WTC11 (cell line): ENCODE measurements around the gene C19orf25. TPM values are rescaled to one million over a fixed set of nuclear protein-coding genes. Genes with fewer than 3 reads are reported as not detected.

Source experiments
- ATAC-seq: fragments of 200-7000 bp; cut with Tn5 transposase; 2 replicates; pipeline ENCODE4 v1.10.0; 2021; ENCODE audit warnings: mild to moderate bottlenecking, moderate library complexity
- CTCF ChIA-PET: fragments of 300-600 bp; sonication (Branson Sonifier 250); formaldehyde crosslinking; loops from one replicate; lab custom pipeline; 2021; ENCODE audit warnings: antibody characterized with exemption; lab: Charles Lee
- POLR2A ChIA-PET: fragments of 350-600 bp; sonication (Branson Sonifier 250); formaldehyde crosslinking; loops from one replicate; lab custom pipeline; 2021; ENCODE audit warnings: antibody characterized with exemption; lab: Charles Lee
- DNase-seq: peaks from one replicate; pipeline ENCODE4 v3.0.0; 2021; ENCODE audit warnings: low spot score
- H3K27ac Mint-ChIP-seq: 2 replicates; pipeline ENCODE4 v1.8.0; 2021; ENCODE audit warnings: mixed read lengths
- H3K27me3 Mint-ChIP-seq: 2 replicates; pipeline ENCODE4 v1.8.0; 2021; ENCODE audit warnings: low read depth, mild to moderate bottlenecking, moderate library complexity, mixed read lengths
- H3K36me3 Mint-ChIP-seq: 2 replicates; pipeline ENCODE4 v1.8.0; 2021; ENCODE audit warnings: mixed read lengths
- H3K4me1 Mint-ChIP-seq: 2 replicates; pipeline ENCODE4 v1.8.0; 2022; ENCODE audit warnings: mixed read lengths
- H3K4me3 Mint-ChIP-seq: 2 replicates; pipeline ENCODE4 v1.8.0; 2021; ENCODE audit warnings: mild to moderate bottlenecking, moderate library complexity, mixed read lengths
- H3K9me3 Mint-ChIP-seq: 2 replicates; pipeline ENCODE4 v1.8.0; 2021; ENCODE audit warnings: mixed read lengths
- JAZF1 ChIP-seq: fragments of 250-450 bp; sonication (Bioruptor Pico); IDR thresholded peaks from 2 replicates; pipeline ENCODE4 v1.9.0; 2021; ENCODE audit warnings: moderate library complexity, mild to moderate bottlenecking, inconsistent platforms
- JUN ChIP-seq: sonication (generic); formaldehyde crosslinking; IDR thresholded peaks from 2 replicates; pipeline ENCODE4 v1.8.0; 2023; ENCODE audit warnings: mild to moderate bottlenecking, missing genetic modification reagents
- NFYB ChIP-seq: sonication (generic); formaldehyde crosslinking; conservative IDR thresholded peaks from 2 replicates; pipeline ENCODE4 v1.8.0; 2022; ENCODE audit warnings: low read depth, missing genetic modification reagents
- PREB ChIP-seq: sonication (generic); formaldehyde crosslinking; IDR thresholded peaks from 2 replicates; pipeline ENCODE4 v1.8.1; 2022; ENCODE audit warnings: mild to moderate bottlenecking, missing genetic modification reagents, moderate library complexity, borderline replicate concordance
- SMAD4 ChIP-seq: sonication (generic); formaldehyde crosslinking; IDR thresholded peaks from 2 replicates; pipeline ENCODE4 v1.8.0; 2022; ENCODE audit warnings: mild to moderate bottlenecking, missing genetic modification reagents
- SP1 ChIP-seq: sonication (generic); formaldehyde crosslinking; conservative IDR thresholded peaks from 2 replicates; pipeline ENCODE4 v1.8.1; 2022; ENCODE audit warnings: missing genetic modification reagents
- TEAD1 ChIP-seq: sonication (generic); formaldehyde crosslinking; IDR thresholded peaks from 2 replicates; pipeline ENCODE4 v1.8.0; 2022; ENCODE audit warnings: mild to moderate bottlenecking, missing genetic modification reagents
- TEAD4 ChIP-seq: sonication (generic); formaldehyde crosslinking; IDR thresholded peaks from 2 replicates; pipeline ENCODE4 v1.8.0; 2022; ENCODE audit warnings: mild to moderate bottlenecking, missing genetic modification reagents
- ZNF317 ChIP-seq: sonication (generic); formaldehyde crosslinking; IDR thresholded peaks from 2 replicates; pipeline ENCODE4 v1.8.1; 2023; ENCODE audit warnings: low read depth, mild to moderate bottlenecking, moderate library complexity, missing genetic modification reagents, borderline replicate concordance
- ZNF416 ChIP-seq: fragments of 250-450 bp; sonication (Bioruptor Pico); IDR thresholded peaks from 2 replicates; pipeline ENCODE4 v1.9.0; 2021; ENCODE audit warnings: mild to moderate bottlenecking, inconsistent platforms
- ZNF423 ChIP-seq: fragments of 250-450 bp; sonication (Bioruptor Pico); IDR thresholded peaks from 2 replicates; pipeline ENCODE4 v2.1.2; 2022; ENCODE audit warnings: mild to moderate bottlenecking, moderate library complexity
- total RNA-seq: library from RNA; stranded (reverse); gene quantifications from 3 replicates; pipeline ENCODE4 v1.2.3, GENCODE V29; 2021
- TF ChIP-seq, protein P1 (sequence below): fragments of 250-450 bp; sonication (Bioruptor Pico); IDR thresholded peaks from 2 replicates; pipeline ENCODE4 v2.1.2; 2022; ENCODE audit warnings: mild to moderate bottlenecking, moderate library complexity
- TF ChIP-seq, protein P2 (sequence below): sonication (generic); formaldehyde crosslinking; IDR thresholded peaks from 2 replicates; pipeline ENCODE4 v1.8.1; 2023; ENCODE audit warnings: mild to moderate bottlenecking, moderate library complexity, missing genetic modification reagents
- TF ChIP-seq, protein P3 (sequence below): fragments of 250-450 bp; sonication (Bioruptor Pico); conservative IDR thresholded peaks from 2 replicates; pipeline ENCODE4 v1.9.0; 2021; ENCODE audit warnings: mild to moderate bottlenecking
- TF ChIP-seq, protein P4 (sequence below): fragments of 250-450 bp; sonication (Bioruptor Pico); IDR thresholded peaks from 2 replicates; pipeline ENCODE4 v1.9.0; 2021; ENCODE audit warnings: mild to moderate bottlenecking
- TF ChIP-seq, protein P5 (sequence below): fragments of 250-450 bp; sonication (Bioruptor Pico); IDR thresholded peaks from 2 replicates; pipeline ENCODE4 v1.9.0; 2021; ENCODE audit warnings: moderate library complexity, mild to moderate bottlenecking, inconsistent platforms, borderline replicate concordance

Gene C19orf25
- total RNA-seq, 1 experiment from 2014 or later, result 65.7 TPM

GRCh38 chr19:1524287-1524971, 45.4 kb upstream of the C19orf25 start:
- TF ChIP-seq TEAD1 (CRISPR knock-in tag) (0 out of 2 replicates have a peak, but pooled peaks have one; percentile 28), NFYB (no peak), PREB (CRISPR knock-in tag) (no peak), SMAD4 (CRISPR knock-in tag) (no peak), TEAD4 (CRISPR knock-in tag) (0 out of 2 replicates have a peak, but pooled peaks have one; percentile 58), ZNF416 (no peak), ZNF317 (CRISPR knock-in tag) (no peak), JAZF1 (CRISPR knock-in tag) (no peak), ZNF423 (no peak), JUN (CRISPR knock-in tag) (0 out of 2 replicates have a peak, but pooled peaks have one; percentile 48), SP1 (CRISPR knock-in tag) (no peak)
- TF ChIP-seq, protein P1, sequence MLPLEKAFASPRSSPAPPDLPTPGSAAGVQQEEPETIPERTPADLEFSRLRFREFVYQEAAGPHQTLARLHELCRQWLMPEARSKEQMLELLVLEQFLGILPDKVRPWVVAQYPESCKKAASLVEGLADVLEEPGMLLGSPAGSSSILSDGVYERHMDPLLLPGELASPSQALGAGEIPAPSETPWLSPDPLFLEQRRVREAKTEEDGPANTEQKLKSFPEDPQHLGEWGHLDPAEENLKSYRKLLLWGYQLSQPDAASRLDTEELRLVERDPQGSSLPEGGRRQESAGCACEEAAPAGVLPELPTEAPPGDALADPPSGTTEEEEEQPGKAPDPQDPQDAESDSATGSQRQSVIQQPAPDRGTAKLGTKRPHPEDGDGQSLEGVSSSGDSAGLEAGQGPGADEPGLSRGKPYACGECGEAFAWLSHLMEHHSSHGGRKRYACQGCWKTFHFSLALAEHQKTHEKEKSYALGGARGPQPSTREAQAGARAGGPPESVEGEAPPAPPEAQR, result no peak
- TF ChIP-seq, protein P2, sequence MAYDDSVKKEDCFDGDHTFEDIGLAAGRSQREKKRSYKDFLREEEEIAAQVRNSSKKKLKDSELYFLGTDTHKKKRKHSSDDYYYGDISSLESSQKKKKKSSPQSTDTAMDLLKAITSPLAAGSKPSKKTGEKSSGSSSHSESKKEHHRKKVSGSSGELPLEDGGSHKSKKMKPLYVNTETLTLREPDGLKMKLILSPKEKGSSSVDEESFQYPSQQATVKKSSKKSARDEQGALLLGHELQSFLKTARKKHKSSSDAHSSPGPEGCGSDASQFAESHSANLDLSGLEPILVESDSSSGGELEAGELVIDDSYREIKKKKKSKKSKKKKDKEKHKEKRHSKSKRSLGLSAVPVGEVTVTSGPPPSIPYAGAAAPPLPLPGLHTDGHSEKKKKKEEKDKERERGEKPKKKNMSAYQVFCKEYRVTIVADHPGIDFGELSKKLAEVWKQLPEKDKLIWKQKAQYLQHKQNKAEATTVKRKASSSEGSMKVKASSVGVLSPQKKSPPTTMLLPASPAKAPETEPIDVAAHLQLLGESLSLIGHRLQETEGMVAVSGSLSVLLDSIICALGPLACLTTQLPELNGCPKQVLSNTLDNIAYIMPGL (CRISPR knock-in tag), result no peak
- TF ChIP-seq, protein P3, sequence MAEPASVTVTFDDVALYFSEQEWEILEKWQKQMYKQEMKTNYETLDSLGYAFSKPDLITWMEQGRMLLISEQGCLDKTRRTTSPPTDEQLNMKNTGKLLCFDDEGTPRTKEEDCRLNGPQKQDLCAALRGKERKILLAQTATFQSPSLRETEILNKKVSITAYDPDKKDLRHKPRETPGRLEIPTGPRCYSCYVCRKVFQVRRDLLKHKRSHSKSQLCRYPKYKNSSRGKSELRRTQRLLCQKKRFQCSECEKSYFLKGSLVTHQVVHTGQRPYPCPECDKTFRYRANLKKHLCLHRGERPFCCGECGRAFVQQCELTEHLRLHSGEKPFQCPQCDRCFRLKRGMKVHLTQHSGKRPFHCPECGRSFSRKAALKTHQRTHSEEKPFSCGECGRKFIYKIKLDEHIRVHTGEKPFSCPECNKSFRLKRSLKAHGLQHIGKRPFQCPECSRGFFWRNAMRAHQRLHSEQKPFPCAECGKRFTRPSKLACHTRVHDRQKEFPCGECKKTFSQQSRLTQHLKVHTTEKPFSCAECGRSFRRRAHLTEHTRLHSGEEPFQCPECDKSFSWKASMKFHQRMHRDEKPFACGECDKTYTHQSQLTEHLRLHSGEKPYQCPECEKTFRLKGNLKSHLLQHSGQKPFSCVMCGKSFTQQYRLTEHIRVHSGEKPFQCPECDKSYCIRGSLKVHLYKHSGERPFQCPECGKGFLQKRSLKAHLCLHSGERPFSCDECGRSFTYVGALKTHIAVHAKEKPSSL (CRISPR knock-in tag), result no peak
- TF ChIP-seq, protein P4, sequence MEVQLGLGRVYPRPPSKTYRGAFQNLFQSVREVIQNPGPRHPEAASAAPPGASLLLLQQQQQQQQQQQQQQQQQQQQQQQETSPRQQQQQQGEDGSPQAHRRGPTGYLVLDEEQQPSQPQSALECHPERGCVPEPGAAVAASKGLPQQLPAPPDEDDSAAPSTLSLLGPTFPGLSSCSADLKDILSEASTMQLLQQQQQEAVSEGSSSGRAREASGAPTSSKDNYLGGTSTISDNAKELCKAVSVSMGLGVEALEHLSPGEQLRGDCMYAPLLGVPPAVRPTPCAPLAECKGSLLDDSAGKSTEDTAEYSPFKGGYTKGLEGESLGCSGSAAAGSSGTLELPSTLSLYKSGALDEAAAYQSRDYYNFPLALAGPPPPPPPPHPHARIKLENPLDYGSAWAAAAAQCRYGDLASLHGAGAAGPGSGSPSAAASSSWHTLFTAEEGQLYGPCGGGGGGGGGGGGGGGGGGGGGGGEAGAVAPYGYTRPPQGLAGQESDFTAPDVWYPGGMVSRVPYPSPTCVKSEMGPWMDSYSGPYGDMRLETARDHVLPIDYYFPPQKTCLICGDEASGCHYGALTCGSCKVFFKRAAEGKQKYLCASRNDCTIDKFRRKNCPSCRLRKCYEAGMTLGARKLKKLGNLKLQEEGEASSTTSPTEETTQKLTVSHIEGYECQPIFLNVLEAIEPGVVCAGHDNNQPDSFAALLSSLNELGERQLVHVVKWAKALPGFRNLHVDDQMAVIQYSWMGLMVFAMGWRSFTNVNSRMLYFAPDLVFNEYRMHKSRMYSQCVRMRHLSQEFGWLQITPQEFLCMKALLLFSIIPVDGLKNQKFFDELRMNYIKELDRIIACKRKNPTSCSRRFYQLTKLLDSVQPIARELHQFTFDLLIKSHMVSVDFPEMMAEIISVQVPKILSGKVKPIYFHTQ (CRISPR knock-in tag), result no peak
- TF ChIP-seq, protein P5, sequence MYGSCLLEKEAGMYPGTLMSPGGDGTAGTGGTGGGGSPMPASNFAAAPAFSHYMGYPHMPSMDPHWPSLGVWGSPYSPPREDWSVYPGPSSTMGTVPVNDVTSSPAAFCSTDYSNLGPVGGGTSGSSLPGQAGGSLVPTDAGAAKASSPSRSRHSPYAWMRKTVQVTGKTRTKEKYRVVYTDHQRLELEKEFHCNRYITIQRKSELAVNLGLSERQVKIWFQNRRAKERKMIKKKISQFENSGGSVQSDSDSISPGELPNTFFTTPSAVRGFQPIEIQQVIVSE, result no peak
- POLR2A ChIA-PET, result no interaction called here
- peaks cover 48% of the 10 kb centered on the region for H3K27me3 Mint-ChIP-seq
- peaks cover 5% of the 10 kb centered on the region for H3K4me1 Mint-ChIP-seq
- CTCF ChIA-PET, result interaction anchor here (0.6 to 1.4 kb wide), 4 partner anchors 10 to 66 kb away, joined by 3 to 7 read pairs (median 4); no protein-coding TSS in a partner anchor
- ATAC-seq, result peak; percentile 29
- DNase-seq, result no peak
- peak overlapping the region; percentile 68 for H3K4me3 Mint-ChIP-seq
- no peaks in the 10 kb centered on the region for H3K9me3 Mint-ChIP-seq
- no peaks in the 10 kb centered on the region for H3K36me3 Mint-ChIP-seq
- H3K27ac Mint-ChIP-seq, result no peak overlapping the region
